Thyroid gland (tissue), 4 donors: ENCODE data around the gene TFPI. TPM values are rescaled to one million over a fixed set of nuclear protein-coding genes. Genes with fewer than 3 reads are reported as not detected.
"Not testable (repeated sequence)": the region's sequence is repeated elsewhere in the genome, so short reads cannot be mapped to it uniquely, and the experiment has no call there.

Experiments used
- DNase-seq, 2 donors: peaks; one replicate each; pipeline ENCODE4 v3.0.0-alpha.2; 2019
- H3K27ac ChIP-seq, 3 donors: fragments of 200-600 bp; sonication (generic); 1 replicate in 2 of 3; 2 replicates in 1 of 3; pipeline ENCODE4 v1.5.1; 2016 to 2019; ENCODE audit warnings: mild to moderate bottlenecking in 1 of 3, moderate library complexity in 1 of 3
- H3K27me3 ChIP-seq: fragments of 200-600 bp; sonication (generic); one replicate; pipeline ENCODE4 v1.5.1; 2019
- H3K36me3 ChIP-seq, 2 donors: fragments of 200-600 bp; sonication (generic); one replicate each; pipeline ENCODE4 v1.5.1; 2016 to 2019
- H3K4me1 ChIP-seq, 2 donors: fragments of 200-600 bp; sonication (generic); one replicate each; pipeline ENCODE4 v1.5.1; 2017 to 2019
- H3K4me3 ChIP-seq, 3 donors: fragments of 200-600 bp; sonication (generic); replicated peaks in 1 of 3; 1 replicate in 2 of 3; 2 replicates in 1 of 3; pipeline ENCODE4 v1.5.1; 2016; ENCODE audit warnings: mild to moderate bottlenecking in 1 of 3
- H3K9me3 ChIP-seq: fragments of 200-600 bp; sonication (generic); one replicate; pipeline ENCODE4 v1.5.1; 2017
- CTCF ChIP-seq, 6 experiments: fragments of 200-600 bp in 3 of 6; fragments of 450-650 bp in 3 of 6; sonication (generic) in 3 of 6; IDR thresholded peaks; one replicate each; pipeline ENCODE4 v1.5.1; 2016 to 2019; ENCODE audit warnings: antibody characterized with exemption in 6 of 6, mild to moderate bottlenecking in 2 of 6, inconsistent platforms in 1 of 6, moderate library complexity in 1 of 6
- POLR2A ChIP-seq, 2 donors: fragments of 450-650 bp; IDR thresholded peaks; one replicate each; pipeline ENCODE4 v1.6.1; 2017; ENCODE audit warnings: antibody characterized with exemption in 2 of 2, mild to moderate bottlenecking in 2 of 2, moderate library complexity in 1 of 2
- WGBS, 2 donors: methylation state at CpG; one replicate each; pipeline ENCODE4 v1.1.5; 2017; 5-methylcytosine and 5-hydroxymethylcytosine counted together
- intact Hi-C: fragments of 100-400 bp; cut with DNase I; formaldehyde crosslinking; loops from one replicate; pipeline ENCODE4 v1.15.1; 2023
- total RNA-seq, 4 donors: library from RNA; depleted of rRNA; stranded (reverse); fragments of >200 nt; gene quantifications; one replicate each; pipeline ENCODE4 v1.2.3, GENCODE V29; 2016

TFPI gene
- total RNA-seq, 4 donors from 2014 or later, result 56.7 to 208 (median 144) TPM

- DNase-seq, result no peak
- 46 to 72% methylated on average over 5 to 6 of the region's 7 CpGs for WGBS, 2 donors
- no peak for TF ChIP-seq CTCF (IDR thresholded peaks at IDR 0.05)
- no peak for TF ChIP-seq POLR2A (IDR thresholded peaks at IDR 0.05)
- Histone ChIP-seq H3K4me3 (no peak overlapping the region), H3K36me3 (no peaks in the 10 kb centered on the region), H3K27ac (no peak overlapping the region), H3K9me3 (no peaks in the 10 kb centered on the region), H3K27me3 (no peaks in the 10 kb centered on the region), H3K4me1 (no peaks in the 10 kb centered on the region)
- intact Hi-C loops, result no loop called here
Observed at GRCh38 chr2:187519419-187520120, 34.7 kb downstream of the TFPI start.

- DNase-seq, H3K36me3 ChIP-seq, H3K4me1 ChIP-seq, H3K27ac ChIP-seq, H3K4me3 ChIP-seq, H3K9me3 ChIP-seq, H3K27me3 ChIP-seq, intact Hi-C loops: not testable (repeated sequence)
- WGBS, 2 donors, result 89 to 98% methylated on average over 1 of the region's 1 CpG
Observed at GRCh38 chr2:187517750-187518361, 36.4 kb downstream of the TFPI start.

- H3K36me3 ChIP-seq, DNase-seq, H3K9me3 ChIP-seq, H3K4me1 ChIP-seq, H3K27ac ChIP-seq, H3K4me3 ChIP-seq, intact Hi-C loops, H3K27me3 ChIP-seq: not testable (repeated sequence)
- 90% methylated on average over 15 of the region's 15 CpGs for WGBS, 2 donors
Observed at GRCh38 chr2:187516630-187517510, 37.4 kb downstream of the TFPI start.

GRCh38 chr2:187514930-187515329 is 39.3 kb downstream of the TFPI start:
- intact Hi-C loops, result no loop called here
- Histone ChIP-seq H3K27ac (no peak overlapping the region), H3K4me3 (no peak overlapping the region), H3K4me1 (no peaks in the 10 kb centered on the region), H3K36me3 (no peaks in the 10 kb centered on the region), H3K27me3 (no peaks in the 10 kb centered on the region), H3K9me3 (no peaks in the 10 kb centered on the region)
- WGBS, 2 donors, result 91 to 92% methylated on average over 4 of the region's 4 CpGs
- TF ChIP-seq CTCF (IDR thresholded peaks at IDR 0.05) (no peak), POLR2A (IDR thresholded peaks at IDR 0.05) (no peak)
- no peak for DNase-seq

DNA sequence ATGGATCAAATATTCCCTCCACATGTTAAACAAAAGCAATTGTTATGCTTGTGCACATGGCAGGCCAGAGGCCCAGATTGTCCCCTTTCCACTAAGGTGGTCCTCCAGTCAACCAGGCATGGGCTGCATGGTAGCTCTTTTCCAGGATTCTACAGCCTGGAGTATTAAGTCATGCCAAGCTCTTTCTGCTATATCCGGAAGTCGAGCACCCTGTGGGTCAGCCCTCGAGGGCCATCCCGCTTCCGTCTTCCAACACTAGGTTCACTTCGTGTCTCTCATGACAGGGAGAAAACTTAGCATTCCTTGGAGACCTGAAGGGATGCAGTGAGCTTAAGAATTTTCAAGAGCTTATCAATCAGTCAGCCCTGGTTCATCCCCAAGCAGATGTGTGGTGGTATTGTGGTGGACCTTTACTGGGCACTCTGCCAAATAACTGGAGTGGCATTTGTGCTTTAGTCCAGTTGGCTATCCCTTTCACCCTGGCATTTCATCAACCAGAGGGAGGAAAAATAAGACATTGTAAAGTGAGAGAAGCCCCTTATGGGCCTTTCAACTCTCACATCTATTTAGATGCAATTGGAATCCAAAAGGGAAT is 39.9 kb downstream of the TFPI start:
- intact Hi-C loops, H3K27ac ChIP-seq, DNase-seq, H3K4me3 ChIP-seq, H3K4me1 ChIP-seq, H3K27me3 ChIP-seq, H3K36me3 ChIP-seq, H3K9me3 ChIP-seq: not testable (repeated sequence)
- 97 to 99% methylated on average over 6 of the region's 6 CpGs for WGBS, 2 donors

- intact Hi-C loops, H3K36me3 ChIP-seq: not testable (repeated sequence)
- 93 to 96% methylated on average over 5 of the region's 5 CpGs for WGBS, 2 donors
Observed at GRCh38 chr2:187513460-187514234, 40.6 kb downstream of the TFPI start.

More at GRCh38 chr2:187513460-187514234, 40.6 kb downstream of the TFPI start:
- H3K9me3 ChIP-seq, H3K27me3 ChIP-seq, H3K4me1 ChIP-seq, H3K4me3 ChIP-seq, DNase-seq, H3K27ac ChIP-seq: not testable (repeated sequence)
